Stimulated activated effector memory CD8-positive, alpha-beta T cell treated with anti-CD3 and anti-CD28 coated beads, Interleukin-12 subunit alpha, Interleukin-12 subunit beta, amount 100 ng/mL, for 72 hours (primary cell): ENCODE data around the gene PLPP4.

Source experiments
- ATAC-seq: fragments of 150-1000 bp; cut with Tn5 transposase; 2 replicates; pipeline ENCODE4 v1.10.0; 2021
- DNase-seq, 2 donors: peaks; one replicate each; pipeline ENCODE4 v3.0.0; 2021 to 2022; ENCODE audit warnings: low spot score in 2 of 2
- H3K27ac Mint-ChIP-seq: one replicate; pipeline ENCODE4 v1.8.0; 2022; ENCODE audit warnings: mild to moderate bottlenecking, mixed read lengths
- H3K36me3 Mint-ChIP-seq: one replicate; pipeline ENCODE4 v1.8.0; 2022; ENCODE audit warnings: mild to moderate bottlenecking, mixed read lengths
- H3K4me1 Mint-ChIP-seq: one replicate; pipeline ENCODE4 v1.8.0; 2022; ENCODE audit warnings: mixed read lengths
- H3K4me3 Mint-ChIP-seq: one replicate; pipeline ENCODE4 v1.8.0; 2022; ENCODE audit warnings: mild to moderate bottlenecking, mixed read lengths
- H3K9me3 Mint-ChIP-seq: one replicate; pipeline ENCODE4 v1.8.0; 2022; ENCODE audit warnings: mixed read lengths

PLPP4 gene

DNA sequence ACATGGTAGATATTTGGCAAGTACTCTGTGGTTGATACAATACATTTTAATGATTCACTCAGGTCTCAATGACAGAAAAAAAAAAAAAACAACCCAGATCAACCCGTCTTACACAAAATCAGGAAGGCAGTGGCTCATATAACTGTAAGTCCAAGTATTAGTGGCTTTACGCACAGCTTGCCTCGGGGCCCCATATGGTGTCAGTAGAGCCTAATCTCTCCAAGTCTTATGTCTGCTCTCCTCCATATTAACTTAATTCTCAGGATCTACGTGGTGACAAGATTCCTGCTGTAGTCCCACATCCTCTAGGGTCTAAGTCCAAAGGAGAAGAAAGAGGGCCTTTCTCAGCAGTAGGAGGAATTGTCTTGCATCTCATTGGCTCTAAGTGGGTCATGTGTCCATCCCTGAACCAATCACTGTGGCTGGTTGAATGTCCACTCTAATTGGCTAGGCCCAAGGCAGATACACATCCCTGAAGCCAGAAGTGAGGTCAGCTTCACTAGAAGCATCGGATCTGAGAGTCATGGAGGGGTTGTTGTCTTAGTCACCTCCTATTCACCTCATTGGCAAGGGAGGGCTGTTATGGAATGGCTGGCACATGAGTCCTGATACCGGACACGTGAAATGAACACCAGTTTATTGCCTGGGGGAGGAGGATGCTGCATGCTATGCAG, 20.5 kb upstream of the PLPP4 start:
- Mint-ChIP-seq H3K4me1 (no peaks in the 10 kb centered on the region), H3K27ac (no peak overlapping the region), H3K4me3 (no peak overlapping the region), H3K36me3 (no peaks in the 10 kb centered on the region), H3K9me3 (no peaks in the 10 kb centered on the region)
- ATAC-seq = no peak
- DNase-seq = no peak

DNA sequence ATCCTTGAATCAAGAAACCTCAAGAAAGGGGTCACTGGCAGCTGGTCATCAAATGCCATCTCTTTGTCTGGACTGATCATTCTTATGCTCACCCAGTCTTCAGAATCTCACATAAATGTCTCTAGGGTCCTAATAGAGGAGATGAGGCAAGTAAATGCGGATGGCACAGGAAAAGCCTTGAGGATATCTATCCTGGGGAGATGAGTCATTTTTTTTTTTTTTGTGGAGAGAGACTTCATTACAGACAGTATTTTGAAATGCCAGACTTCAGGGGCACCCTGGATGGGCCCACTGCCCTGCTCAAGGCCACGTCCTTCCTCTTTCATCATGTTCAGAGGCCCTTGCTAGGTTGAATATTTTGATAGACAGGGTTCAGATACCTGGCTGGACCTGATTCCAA, 19.5 kb upstream of the PLPP4 start:
- H3K4me1 Mint-ChIP-seq = no peaks in the 10 kb centered on the region
- no peaks in the 10 kb centered on the region for H3K36me3 Mint-ChIP-seq
- no peak overlapping the region for H3K4me3 Mint-ChIP-seq
- no peaks in the 10 kb centered on the region for H3K9me3 Mint-ChIP-seq
- DNase-seq (no peak), ATAC-seq (no peak)
- H3K27ac Mint-ChIP-seq = no peak overlapping the region

DNA sequence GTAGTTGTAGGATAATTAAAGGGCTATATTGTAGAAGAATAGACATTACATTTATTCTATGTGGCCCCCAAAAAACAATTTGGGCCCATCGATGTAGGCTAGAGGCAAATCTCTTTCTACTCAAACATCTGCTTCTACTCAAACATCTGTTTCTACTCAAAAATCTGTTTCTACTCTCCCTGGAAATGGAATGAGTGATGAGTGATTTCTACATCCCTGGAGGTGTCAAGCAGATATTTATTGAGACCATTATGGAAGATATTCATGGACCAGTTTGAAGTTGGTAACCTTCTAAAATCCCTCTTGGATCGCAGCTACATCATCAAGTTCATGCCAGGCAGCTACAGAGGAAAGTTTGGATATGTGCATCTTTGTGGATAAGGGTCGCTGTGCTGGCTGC, 5.1 kb upstream of the PLPP4 start:
- DNase-seq (no peak), ATAC-seq (no peak)
- Mint-ChIP-seq H3K36me3 (no peaks in the 10 kb centered on the region), H3K27ac (no peak overlapping the region), H3K4me1 (no peaks in the 10 kb centered on the region), H3K9me3 (no peaks in the 10 kb centered on the region), H3K4me3 (no peak overlapping the region)

DNA sequence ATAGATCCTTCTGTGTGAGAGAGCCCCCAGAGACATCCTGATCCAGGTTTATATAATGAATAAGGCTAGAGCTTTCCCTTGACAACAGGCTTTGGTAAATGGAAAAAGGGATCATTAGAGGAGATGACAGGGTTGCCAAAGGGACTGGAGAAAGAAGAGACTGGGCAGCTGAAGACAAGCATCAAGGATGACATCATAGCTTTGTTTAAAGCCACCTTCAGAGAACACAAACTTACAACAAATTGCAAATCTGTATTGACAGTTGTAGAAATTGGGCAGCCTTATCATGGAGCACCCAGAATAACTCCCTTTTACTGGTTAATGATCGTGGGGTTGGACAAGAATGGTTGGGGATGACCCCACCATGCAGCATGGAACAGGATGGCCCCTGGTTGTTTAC, 3.7 kb upstream of the PLPP4 start:
- Mint-ChIP-seq H3K27ac (no peak overlapping the region), H3K4me1 (no peaks in the 10 kb centered on the region), H3K9me3 (peaks cover 2% of the 10 kb centered on the region), H3K36me3 (no peaks in the 10 kb centered on the region), H3K4me3 (no peak overlapping the region)
- no peak for ATAC-seq
- no peak for DNase-seq

DNA sequence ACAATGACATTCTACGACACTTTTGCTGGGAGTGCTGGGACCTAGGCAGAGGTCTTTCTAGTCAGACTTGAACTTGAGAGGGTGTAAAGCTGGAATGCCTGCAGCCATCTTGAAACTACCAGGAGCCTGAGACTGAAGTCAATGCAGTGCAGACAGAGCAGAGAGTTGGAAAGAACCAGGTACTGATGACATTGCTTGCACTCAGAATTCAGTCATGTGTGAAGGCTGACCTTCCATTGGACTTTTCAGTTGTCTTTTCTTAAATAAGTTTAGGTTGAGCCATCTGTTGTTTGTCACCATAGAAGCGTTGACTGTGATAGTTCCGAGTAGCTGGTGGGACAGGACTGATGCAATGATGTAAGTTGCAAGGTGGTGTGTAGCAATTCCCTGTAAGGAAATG, 3.1 kb upstream of the PLPP4 start:
- H3K4me3 Mint-ChIP-seq = no peak overlapping the region
- DNase-seq (no peak), ATAC-seq (no peak)
- no peak overlapping the region for H3K27ac Mint-ChIP-seq
- no peaks in the 10 kb centered on the region for H3K4me1 Mint-ChIP-seq
- peaks cover 2% of the 10 kb centered on the region for H3K9me3 Mint-ChIP-seq
- no peaks in the 10 kb centered on the region for H3K36me3 Mint-ChIP-seq

DNA sequence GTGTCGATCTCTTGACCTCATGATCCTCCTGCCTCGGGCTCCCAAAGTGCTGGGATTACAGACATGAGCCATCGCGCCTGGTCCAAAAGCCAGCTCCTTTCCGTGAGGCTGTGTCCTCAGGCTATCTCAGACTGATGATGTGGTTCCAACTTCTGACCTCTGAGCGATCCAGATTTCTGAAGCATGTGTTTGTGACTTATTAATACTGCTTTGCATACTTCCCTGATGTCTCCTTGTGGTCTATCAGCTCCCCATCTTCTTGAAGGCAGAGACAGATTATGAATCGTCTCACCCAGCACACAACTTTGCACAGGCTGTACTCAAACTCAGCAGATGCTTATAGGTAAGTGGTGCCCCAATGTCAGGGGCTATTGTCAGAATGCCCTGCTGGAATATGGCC, 2.0 kb upstream of the PLPP4 start:
- H3K4me1 Mint-ChIP-seq = no peaks in the 10 kb centered on the region
- ATAC-seq (no peak), DNase-seq (no peak)
- H3K27ac Mint-ChIP-seq = no peak overlapping the region
- peaks cover 2% of the 10 kb centered on the region for H3K9me3 Mint-ChIP-seq
- H3K4me3 Mint-ChIP-seq = no peak overlapping the region
- no peaks in the 10 kb centered on the region for H3K36me3 Mint-ChIP-seq

DNA sequence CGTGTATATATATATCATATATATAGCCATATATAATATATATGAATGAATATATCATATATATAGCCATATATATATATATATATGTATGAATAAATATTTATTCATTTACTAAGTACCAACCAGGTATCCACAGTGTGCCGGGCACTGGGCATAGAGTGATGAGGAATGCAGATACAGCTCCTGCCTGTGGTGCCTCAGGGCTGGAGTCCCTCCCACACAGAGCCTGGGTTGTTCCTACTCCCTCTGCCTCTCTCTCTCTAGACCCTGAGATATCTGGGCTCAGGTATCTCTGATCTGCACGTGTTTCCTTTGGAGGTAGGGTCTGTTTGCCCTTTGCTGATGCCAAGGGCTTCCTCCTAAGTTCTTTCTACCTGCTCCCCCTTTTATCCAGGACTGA, 1.4 kb upstream of the PLPP4 start:
- ATAC-seq = no peak
- H3K9me3 Mint-ChIP-seq = peaks cover 2% of the 10 kb centered on the region

DNA sequence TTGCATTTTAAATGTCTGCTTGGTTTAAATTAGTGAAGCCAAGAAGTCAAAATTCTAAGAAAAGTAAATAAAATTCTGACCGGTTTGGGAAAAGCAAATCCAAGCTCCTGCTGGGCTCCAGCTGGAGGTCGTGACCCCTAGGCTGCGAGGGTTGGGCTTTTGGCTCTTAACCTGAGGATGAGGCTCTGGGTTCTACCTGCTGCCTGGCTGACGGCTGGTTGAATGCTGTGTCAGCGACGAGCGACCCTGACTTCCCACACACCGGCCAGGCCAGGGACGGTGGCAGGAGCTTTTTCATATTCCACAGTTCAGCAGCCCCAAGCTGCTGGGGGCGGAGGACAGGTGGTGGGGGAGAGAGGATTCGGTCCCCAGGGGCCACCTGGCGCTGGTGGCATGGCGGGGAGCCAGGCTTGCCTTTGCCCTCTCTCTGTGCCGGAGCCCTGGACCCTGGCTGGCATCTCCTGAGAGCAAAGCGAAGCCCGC, 843 bp upstream of the PLPP4 start:
- Mint-ChIP-seq H3K9me3 (peaks cover 2% of the 10 kb centered on the region), H3K27ac (no peak overlapping the region), H3K36me3 (no peaks in the 10 kb centered on the region)

More for the DNA sequence above, 1.4 kb upstream of the PLPP4 start:
- no peak for DNase-seq
- no peaks in the 10 kb centered on the region for H3K4me1 Mint-ChIP-seq
- H3K27ac Mint-ChIP-seq = no peak overlapping the region
- H3K36me3 Mint-ChIP-seq = no peaks in the 10 kb centered on the region
- H3K4me3 Mint-ChIP-seq = no peak overlapping the region

DNA sequence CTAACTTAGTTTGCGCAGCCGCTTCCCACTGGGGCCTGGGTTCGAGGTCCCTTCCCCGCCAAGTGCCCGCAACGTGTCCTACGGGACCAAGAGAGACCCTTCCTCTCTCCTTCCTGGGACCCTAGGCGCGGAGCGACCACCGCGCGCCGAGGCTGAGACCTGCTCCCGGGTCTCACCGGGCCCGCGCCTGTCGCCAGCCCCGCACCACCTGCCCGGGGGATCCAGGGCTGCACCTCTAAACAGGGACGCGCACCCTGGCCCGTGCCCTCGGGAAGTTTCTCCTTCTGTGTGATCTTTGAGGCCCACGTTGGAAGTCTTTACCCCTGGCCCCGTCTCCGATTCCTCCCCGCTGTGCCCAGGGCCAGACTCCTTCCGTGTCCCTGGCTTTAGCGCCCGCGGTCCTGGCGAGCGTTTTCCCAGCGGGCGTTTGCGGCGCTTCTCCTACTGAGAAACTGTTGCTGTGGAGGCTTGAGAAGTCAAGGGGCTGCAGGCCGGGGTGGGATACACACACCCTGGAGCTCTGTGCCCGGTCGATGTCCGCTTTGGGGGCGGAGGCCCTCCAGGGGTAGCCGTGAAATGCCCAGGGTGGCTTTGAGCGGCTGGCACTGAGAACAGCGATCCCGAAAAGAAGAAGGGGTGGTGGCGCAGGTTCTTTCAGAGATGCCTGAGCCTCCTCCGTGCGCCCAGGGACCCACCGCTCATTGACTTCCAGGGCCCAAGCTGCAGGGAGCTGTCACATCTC, 575 bp downstream of the PLPP4 start:
- no peak overlapping the region for H3K4me3 Mint-ChIP-seq
- no peak for DNase-seq

More for the DNA sequence above, 843 bp upstream of the PLPP4 start:
- Mint-ChIP-seq H3K4me1 (no peaks in the 10 kb centered on the region), H3K4me3 (no peak overlapping the region)
- no peak for DNase-seq
- ATAC-seq = no peak

DNA sequence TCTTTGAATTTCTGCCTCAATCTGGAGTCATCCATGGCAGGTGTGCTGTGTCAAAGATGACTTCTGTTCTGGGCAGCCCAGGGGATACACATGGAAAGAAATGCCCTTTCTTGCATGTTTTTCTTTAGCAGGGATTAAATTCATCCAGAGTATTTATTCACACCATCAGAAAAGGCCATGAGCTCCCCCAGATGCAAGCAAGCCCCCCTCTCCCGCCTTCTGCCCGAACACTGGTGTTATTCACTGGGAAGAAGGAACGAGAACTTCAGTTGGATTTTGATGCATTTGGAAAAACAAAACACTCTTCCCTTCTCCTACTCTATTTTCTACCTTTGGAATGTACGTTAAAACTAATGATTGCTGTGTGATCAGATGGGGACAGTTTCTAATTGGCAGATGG, 1.4 kb downstream of the PLPP4 start:
- no peak for DNase-seq
- no peak for ATAC-seq
- H3K9me3 Mint-ChIP-seq = peaks cover 2% of the 10 kb centered on the region
- no peaks in the 10 kb centered on the region for H3K36me3 Mint-ChIP-seq
- H3K27ac Mint-ChIP-seq = no peak overlapping the region
- no peaks in the 10 kb centered on the region for H3K4me1 Mint-ChIP-seq
- no peak overlapping the region for H3K4me3 Mint-ChIP-seq

More for the DNA sequence above, 575 bp downstream of the PLPP4 start:
- H3K36me3 Mint-ChIP-seq = no peaks in the 10 kb centered on the region
- no peaks in the 10 kb centered on the region for H3K4me1 Mint-ChIP-seq
- peaks cover 2% of the 10 kb centered on the region for H3K9me3 Mint-ChIP-seq
- ATAC-seq = no peak
- no peak overlapping the region for H3K27ac Mint-ChIP-seq

DNA sequence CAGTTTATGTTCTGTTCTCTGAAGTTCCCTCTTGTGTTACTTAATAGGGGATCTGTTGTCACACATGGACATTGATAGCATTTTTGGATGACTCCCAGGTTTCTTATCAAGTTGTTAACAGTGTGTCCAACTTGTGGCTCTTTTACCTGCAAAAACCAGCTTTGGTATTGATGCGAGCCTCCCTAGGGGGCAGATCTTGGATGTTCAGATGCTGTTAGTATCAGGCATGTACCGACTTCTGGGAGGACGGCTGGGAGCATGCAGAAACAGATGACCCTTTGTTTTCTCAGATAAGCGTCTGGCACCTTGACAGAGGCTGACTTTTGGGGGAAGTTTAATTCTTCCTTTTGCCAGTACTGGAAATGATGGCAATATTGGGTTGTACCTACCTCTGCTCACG, 2.2 kb downstream of the PLPP4 start:
- H3K4me1 Mint-ChIP-seq = no peaks in the 10 kb centered on the region
- DNase-seq (no peak), ATAC-seq (no peak)
- H3K27ac Mint-ChIP-seq = no peak overlapping the region
- H3K36me3 Mint-ChIP-seq = no peaks in the 10 kb centered on the region
- H3K9me3 Mint-ChIP-seq = peaks cover 2% of the 10 kb centered on the region
- H3K4me3 Mint-ChIP-seq = no peak overlapping the region

DNA sequence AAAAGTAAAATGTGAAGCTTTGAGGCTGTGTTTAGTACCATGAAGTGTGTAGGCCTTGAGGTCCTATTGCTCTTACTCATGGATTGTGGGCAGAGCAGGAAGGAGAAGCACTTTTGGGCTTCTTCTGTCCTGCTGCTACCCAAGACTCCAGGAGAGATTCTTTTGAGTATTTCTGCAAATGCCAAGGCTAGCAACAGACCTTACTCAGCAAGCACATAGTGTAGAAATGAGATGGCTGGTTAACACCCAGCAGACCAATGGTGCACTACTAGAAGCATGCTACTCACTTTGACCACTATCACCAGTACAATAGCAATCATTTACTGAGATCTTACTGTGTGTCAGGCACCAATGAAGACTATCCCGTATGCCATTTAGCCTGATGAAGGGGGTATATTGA, 3.2 kb downstream of the PLPP4 start:
- ATAC-seq (no peak), DNase-seq (no peak)
- Mint-ChIP-seq H3K36me3 (no peaks in the 10 kb centered on the region), H3K4me3 (no peak overlapping the region), H3K4me1 (no peaks in the 10 kb centered on the region), H3K27ac (no peak overlapping the region), H3K9me3 (peaks cover 2% of the 10 kb centered on the region)

DNA sequence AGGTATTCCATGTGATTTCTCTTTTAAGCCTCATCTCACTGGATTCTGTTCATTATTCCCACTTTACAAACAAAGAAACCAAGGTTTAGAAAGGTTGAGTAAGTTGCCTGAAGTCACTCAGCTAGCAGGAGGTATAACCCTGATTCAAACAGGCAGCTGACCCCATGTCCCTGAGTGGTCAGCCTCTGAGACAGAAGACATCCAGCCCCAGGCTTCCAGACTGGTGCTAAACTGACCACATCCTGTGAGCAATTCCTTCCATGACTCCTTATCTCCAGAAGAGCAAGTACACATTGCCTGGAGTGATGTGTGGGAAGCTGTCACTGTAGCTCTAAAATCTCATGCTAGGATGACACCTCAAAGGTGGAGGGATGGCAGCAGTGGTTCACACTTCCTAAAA, 3.7 kb downstream of the PLPP4 start:
- DNase-seq (no peak), ATAC-seq (no peak)
- no peaks in the 10 kb centered on the region for H3K36me3 Mint-ChIP-seq
- no peaks in the 10 kb centered on the region for H3K4me1 Mint-ChIP-seq
- no peak overlapping the region for H3K27ac Mint-ChIP-seq
- H3K9me3 Mint-ChIP-seq = peaks cover 2% of the 10 kb centered on the region
- no peak overlapping the region for H3K4me3 Mint-ChIP-seq

DNA sequence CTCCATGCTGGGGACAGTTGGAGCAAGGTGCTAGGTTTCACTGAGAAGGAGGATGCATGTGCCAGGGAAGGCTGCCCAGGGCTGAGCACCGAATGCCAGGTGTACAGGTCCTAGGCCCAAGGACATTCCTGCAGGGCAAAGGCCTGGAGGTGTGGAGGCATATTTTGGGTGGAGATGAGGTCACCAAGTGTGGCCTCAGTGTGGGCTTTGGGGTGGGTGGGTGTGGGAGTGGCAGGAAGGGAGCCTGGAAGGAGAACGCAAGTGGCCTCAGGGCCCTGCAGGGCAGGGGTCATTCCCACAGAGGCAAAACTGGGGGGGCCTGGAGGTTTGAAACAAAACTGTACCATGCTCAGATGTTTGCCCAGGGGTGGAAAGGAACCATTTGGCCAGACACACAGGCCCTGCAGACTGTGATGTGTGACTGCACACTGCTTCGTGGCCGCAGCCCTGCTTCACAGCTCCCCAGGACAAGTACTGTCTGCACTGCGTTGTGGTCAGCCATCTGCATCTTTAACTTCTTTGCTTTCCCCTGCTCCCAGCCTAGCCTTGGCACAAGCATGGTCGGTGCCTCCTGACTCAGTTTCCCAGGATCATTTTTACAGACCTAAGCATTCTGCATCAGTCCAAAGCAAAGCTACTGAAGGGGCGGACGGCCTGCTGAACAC, 5.1 kb downstream of the PLPP4 start:
- Mint-ChIP-seq H3K4me1 (no peaks in the 10 kb centered on the region), H3K4me3 (no peak overlapping the region), H3K27ac (no peak overlapping the region), H3K36me3 (no peaks in the 10 kb centered on the region), H3K9me3 (peaks cover 2% of the 10 kb centered on the region)
- DNase-seq (no peak), ATAC-seq (no peak)

DNA sequence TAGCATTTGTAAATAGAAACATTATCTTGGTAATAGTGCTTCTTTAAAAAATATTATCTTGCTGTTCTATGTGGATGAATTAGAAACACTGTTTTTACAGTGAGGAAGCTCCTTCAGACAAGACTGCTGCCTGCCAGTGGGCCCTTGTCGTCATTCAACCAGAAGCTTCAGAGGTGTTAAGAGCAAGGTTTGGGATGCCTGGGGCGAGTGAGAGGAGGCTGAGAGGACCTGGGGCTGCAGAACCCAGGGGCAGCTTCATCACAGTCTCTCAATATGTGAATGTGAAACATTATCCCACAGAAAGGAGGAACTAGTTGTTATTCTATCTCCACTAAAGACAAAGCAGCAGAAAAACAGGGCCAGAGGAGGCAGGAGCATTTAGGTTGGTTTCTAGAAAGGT, 8.1 kb downstream of the PLPP4 start:
- Mint-ChIP-seq H3K9me3 (no peaks in the 10 kb centered on the region), H3K27ac (no peak overlapping the region), H3K36me3 (no peaks in the 10 kb centered on the region), H3K4me1 (no peaks in the 10 kb centered on the region), H3K4me3 (no peak overlapping the region)
- ATAC-seq = no peak
- DNase-seq = no peak

DNA sequence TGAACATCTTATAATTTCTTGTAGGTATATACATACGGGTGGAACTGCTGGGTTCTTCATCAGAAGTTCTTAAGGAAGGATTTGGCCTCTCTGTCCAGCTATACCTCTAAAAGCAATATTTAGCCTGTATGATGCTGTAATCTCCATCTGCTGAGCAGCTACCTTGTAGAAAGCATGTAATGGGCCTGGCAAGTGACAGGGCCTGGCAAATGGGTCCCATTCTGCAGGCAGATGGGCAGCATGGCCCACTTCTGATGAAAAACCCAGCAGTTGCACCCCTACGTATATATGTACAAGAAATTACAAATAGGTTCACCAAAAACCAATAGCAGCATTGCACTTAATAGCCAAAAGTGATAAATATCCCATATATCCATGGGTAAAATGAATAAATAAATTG, 9.0 kb downstream of the PLPP4 start:
- ATAC-seq (no peak), DNase-seq (no peak)
- no peaks in the 10 kb centered on the region for H3K36me3 Mint-ChIP-seq
- no peak overlapping the region for H3K27ac Mint-ChIP-seq
- H3K4me3 Mint-ChIP-seq = no peak overlapping the region
- H3K4me1 Mint-ChIP-seq = no peaks in the 10 kb centered on the region
- H3K9me3 Mint-ChIP-seq = no peaks in the 10 kb centered on the region
